NCI-H146 treated with DMSO at 0.1 percent for 48 hours (cell line): ENCODE results near the gene LRCH1.

ENCODE experiments used
- DNase-seq: peaks from one replicate; lab custom pipeline; 2025; ENCODE audit not compliant: unreplicated experiment; lab: John Stamatoyannopoulos, UW

The LRCH1 gene

GRCh38 chr13:46687810-46688209 lies 134.8 kb downstream of the LRCH1 start:
- DNase-seq = peak; percentile 68

- DNase-seq = no peak
Measured at GRCh38 chr13:46688306-46688705, 135.3 kb downstream of the LRCH1 start.

- DNase-seq = no peak
Measured at GRCh38 chr13:46698014-46698413, 145.0 kb downstream of the LRCH1 start.

GRCh38 chr13:46698910-46699460 lies 146.0 kb downstream of the LRCH1 start:
- DNase-seq = no peak

GRCh38 chr13:46712524-46712923 lies 159.6 kb downstream of the LRCH1 start:
- DNase-seq = no peak

GRCh38 chr13:46715363-46715762 lies 162.4 kb downstream of the LRCH1 start:
- no peak for DNase-seq

GRCh38 chr13:46716821-46717220 lies 163.9 kb downstream of the LRCH1 start:
- DNase-seq = no peak

- DNase-seq = no peak
Measured at GRCh38 chr13:46717275-46717674, 164.3 kb downstream of the LRCH1 start.

- no peak for DNase-seq
Measured at GRCh38 chr13:46717856-46718255, 164.9 kb downstream of the LRCH1 start.

GRCh38 chr13:46720189-46720588 lies 167.2 kb downstream of the LRCH1 start:
- DNase-seq = no peak

GRCh38 chr13:46721054-46721453 lies 168.1 kb downstream of the LRCH1 start:
- DNase-seq = peak; percentile 5

- no peak for DNase-seq
Measured at GRCh38 chr13:46726347-46726746, 173.4 kb downstream of the LRCH1 start.

- DNase-seq = no peak
Measured at GRCh38 chr13:46728777-46729176, 175.8 kb downstream of the LRCH1 start.

GRCh38 chr13:46731535-46731934 lies 178.6 kb downstream of the LRCH1 start:
- DNase-seq = no peak

- no peak for DNase-seq
Measured at GRCh38 chr13:46735425-46735824, 182.5 kb downstream of the LRCH1 start.

- no peak for DNase-seq
Measured at GRCh38 chr13:46736541-46737310, 183.8 kb downstream of the LRCH1 start.

GRCh38 chr13:46738055-46738454 lies 185.1 kb downstream of the LRCH1 start:
- no peak for DNase-seq

GRCh38 chr13:46738766-46739165 lies 185.8 kb downstream of the LRCH1 start:
- DNase-seq = no peak

GRCh38 chr13:46739447-46740098 lies 186.6 kb downstream of the LRCH1 start:
- DNase-seq = no peak

- DNase-seq = no peak
Measured at GRCh38 chr13:46743191-46743590, 190.2 kb downstream of the LRCH1 start.

- no peak for DNase-seq
Measured at GRCh38 chr13:46745062-46745461, 192.1 kb downstream of the LRCH1 start.

GRCh38 chr13:46745706-46746105 lies 192.7 kb downstream of the LRCH1 start:
- DNase-seq = no peak
